IPS-NIHi11 (cell line): Measurements from ENCODE around the gene PIP.
"Not testable (repeated sequence)": the region's sequence is repeated elsewhere in the genome, so short reads cannot be mapped to it uniquely, and the experiment has no call there.

Experiments used
- DNase-seq: peaks from one replicate; pipeline ENCODE4 v3.0.0; 2012; ENCODE audit warnings: mixed read lengths, low spot score

Gene PIP

DNA sequence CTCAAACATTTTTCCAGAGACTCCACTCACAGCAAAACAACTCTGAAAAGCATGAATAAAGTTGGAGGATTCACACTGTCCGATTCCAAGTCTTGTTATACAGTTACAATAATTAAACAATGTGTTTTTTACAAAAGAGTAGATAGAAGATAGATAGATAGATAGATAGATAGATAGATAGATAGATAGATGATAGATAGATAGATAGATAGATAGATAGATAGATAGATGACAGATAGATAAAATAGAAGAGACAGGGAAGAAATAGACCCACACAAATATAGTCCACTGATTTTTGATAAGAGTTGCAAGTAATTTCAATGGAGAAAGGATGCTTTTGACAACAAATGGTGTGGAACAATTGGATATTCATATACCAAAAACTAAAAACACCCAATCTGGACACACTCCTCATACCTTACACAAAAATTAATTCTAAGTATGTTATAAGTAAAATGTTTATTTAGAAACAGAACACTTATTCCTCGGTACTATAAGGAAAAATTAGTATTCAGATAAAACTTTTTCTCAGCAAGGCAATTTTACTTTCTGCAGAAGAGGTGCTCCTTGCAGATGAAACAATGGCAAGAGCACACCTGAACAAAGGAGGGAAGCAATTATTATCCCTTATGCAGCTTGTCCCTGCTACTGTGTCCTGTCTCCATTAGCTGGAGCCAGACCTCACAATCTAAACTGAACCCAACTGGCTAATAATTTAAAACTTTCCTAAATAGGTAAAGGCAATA is 45.7 kb downstream of the PIP start:
- DNase-seq: no peak

DNA sequence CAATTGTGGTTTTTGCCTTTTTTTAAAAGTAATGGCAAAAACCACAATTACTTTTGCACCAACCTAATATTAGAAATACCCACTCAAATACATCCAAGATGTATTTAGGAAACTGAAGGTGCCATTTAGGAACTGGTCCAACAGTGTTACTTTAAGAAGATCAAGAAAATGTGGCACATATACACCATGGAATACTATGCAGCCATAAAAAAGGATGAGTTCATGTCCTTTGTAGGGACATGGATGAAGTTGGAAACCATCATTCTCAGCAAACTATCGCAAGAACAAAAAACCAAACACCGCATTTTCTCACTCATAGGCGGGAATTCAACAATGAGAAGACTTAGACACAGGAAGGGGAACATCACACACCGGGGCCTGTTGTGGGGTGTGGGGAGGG is 48.9 kb downstream of the PIP start:
- not testable (repeated sequence) for DNase-seq

DNA sequence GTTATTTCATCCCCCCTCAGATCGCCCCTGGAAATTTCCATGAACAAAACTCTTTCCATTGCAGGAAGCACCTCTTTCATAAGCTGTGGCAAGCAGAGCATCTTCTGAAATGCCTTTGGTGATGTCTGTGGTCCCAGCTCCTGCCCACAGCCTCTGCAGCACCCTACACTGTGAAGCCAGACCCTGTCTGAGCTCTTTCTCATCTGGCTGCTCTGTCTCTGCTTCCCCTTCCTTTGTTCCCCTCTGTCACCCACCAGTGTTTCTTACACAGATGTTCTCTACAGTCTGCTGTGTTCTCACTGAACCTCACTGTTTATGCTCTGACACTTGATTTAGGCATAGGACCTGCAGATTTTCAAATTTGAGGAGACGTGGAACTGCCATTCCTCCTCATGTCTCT is 49.5 kb downstream of the PIP start:
- no peak for DNase-seq

DNA sequence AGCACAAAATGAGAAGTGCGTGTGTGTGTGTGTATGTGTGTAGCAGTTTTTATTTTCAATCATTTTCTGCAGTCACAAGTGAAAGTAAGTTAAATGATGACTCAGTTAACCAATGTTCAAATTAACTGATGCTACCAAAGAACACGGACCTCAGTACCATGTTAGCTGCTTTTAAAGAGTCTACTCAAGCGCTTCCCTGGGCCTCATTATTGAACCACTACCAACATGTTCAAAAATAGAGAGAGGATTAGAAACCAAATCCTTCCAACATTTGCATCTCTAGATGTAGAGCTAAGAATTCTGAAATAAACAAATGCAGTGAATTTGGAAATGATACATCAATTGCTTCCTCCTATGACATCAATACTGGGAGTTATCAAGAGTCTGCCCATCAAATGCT is 51.1 kb downstream of the PIP start, which contains the start of gene TAS2R39:
Gene TAS2R39, plus strand, starts transcription at position 396 of the 400 bp plus-strand sequence. Its CDS starts 0 bp downstream, at position 396.
- no peak for DNase-seq

GRCh38 chr7:143185551-143185950 is 53.7 kb downstream of the PIP start:
- no peak for DNase-seq

DNA sequence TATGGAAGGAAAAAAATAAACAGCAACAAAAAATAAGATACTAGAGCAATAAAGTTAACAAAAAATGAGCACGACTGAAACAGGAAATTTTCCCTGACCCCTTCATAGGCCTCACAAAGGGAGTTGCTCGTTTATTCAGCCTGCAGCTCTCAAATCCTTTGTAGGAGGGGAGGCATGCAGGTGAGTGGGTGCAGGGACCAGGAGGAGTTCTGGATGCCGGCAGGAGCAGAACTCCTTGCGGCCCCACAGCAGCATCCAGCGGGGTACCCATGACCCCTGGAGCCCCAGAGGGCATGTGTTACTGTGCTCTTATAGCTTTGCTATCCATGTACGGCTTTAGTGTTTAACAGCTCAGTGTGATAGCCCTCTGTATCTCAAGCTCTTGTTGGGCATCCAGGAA is 57.1 kb downstream of the PIP start:
- DNase-seq: no peak
